ENCODE results near the gene MAP2.
A peak's percentile ranks its signal among the peaks of the same experiment; 100 is the strongest.

Gene MAP2

GRCh38 chr2:209523041-209523740 lies 99.3 kb downstream of the MAP2 start:
- H3K4me2 ChIP-seq: peak overlapping the region; percentile 89
- no peak overlapping the region for H3K4me3 ChIP-seq
- no peak for TF ChIP-seq Cebpa-rat (IDR thresholded peaks at IDR 0.05)
- no peaks in the 10 kb centered on the region for H4K20me1 ChIP-seq
- H3K27ac ChIP-seq: peak overlapping the region; percentile 52
- peaks cover 49% of the 10 kb centered on the region for H3K4me1 ChIP-seq
- no peaks in the 10 kb centered on the region for H3K27me3 ChIP-seq
- H3K36me3 ChIP-seq: no peaks in the 10 kb centered on the region
- H3K9me3 ChIP-seq: no peaks in the 10 kb centered on the region
- no peak overlapping the region for H3K9ac ChIP-seq

GRCh38 chr2:209523867-209524266 lies 100.0 kb downstream of the MAP2 start:
- no peaks in the 10 kb centered on the region for H4K20me1 ChIP-seq
- no peaks in the 10 kb centered on the region for H3K36me3 ChIP-seq
- H3K27ac ChIP-seq: peak overlapping the region; percentile 52
- TF ChIP-seq Cebpa-rat (IDR thresholded peaks at IDR 0.05): no peak
- no peak overlapping the region for H3K9ac ChIP-seq
- H3K9me3 ChIP-seq: no peaks in the 10 kb centered on the region
- no peak overlapping the region for H3K4me3 ChIP-seq
- no peaks in the 10 kb centered on the region for H3K27me3 ChIP-seq
- peaks cover 49% of the 10 kb centered on the region for H3K4me1 ChIP-seq
- H3K4me2 ChIP-seq: peak overlapping the region; percentile 89

GRCh38 chr2:209525331-209525730 lies 101.5 kb downstream of the MAP2 start:
- Histone ChIP-seq H3K27me3 (no peaks in the 10 kb centered on the region), H4K20me1 (no peaks in the 10 kb centered on the region), H3K36me3 (no peaks in the 10 kb centered on the region), H3K27ac (peak overlapping the region; percentile 85), H3K4me1 (peaks cover 49% of the 10 kb centered on the region), H3K9ac (peak overlapping the region; percentile 67; the same call in 1 of the 2 replicates), H3K9me3 (no peaks in the 10 kb centered on the region), H3K4me2 (peak overlapping the region; percentile 89), H3K4me3 (peak overlapping the region; percentile 50)
- no peak for TF ChIP-seq Cebpa-rat (IDR thresholded peaks at IDR 0.05)

- Histone ChIP-seq H3K9me3 (no peaks in the 10 kb centered on the region), H3K36me3 (no peaks in the 10 kb centered on the region), H3K4me3 (peak overlapping the region; percentile 50), H3K4me1 (peaks cover 49% of the 10 kb centered on the region), H3K27ac (peak overlapping the region; percentile 85), H3K27me3 (no peaks in the 10 kb centered on the region), H3K4me2 (peak overlapping the region; percentile 89), H4K20me1 (no peaks in the 10 kb centered on the region), H3K9ac (peak overlapping the region; percentile 63)
- TF ChIP-seq Cebpa-rat (IDR thresholded peaks at IDR 0.05): no peak
These were observed 102.0 kb downstream of the MAP2 start for GRCh38 chr2:209525834-209526281.

- Histone ChIP-seq H3K9ac (peak overlapping the region; percentile 63), H3K27ac (peak overlapping the region; percentile 85), H3K4me2 (peak overlapping the region; percentile 89), H3K27me3 (no peaks in the 10 kb centered on the region), H3K9me3 (no peaks in the 10 kb centered on the region), H3K4me3 (peak overlapping the region; percentile 50), H3K36me3 (no peaks in the 10 kb centered on the region), H4K20me1 (no peaks in the 10 kb centered on the region), H3K4me1 (peaks cover 49% of the 10 kb centered on the region)
- TF ChIP-seq Cebpa-rat (IDR thresholded peaks at IDR 0.05): no peak
These were observed 102.7 kb downstream of the MAP2 start for GRCh38 chr2:209526561-209526960.

- Histone ChIP-seq H3K27ac (no peak overlapping the region), H3K4me1 (peaks cover 37% of the 10 kb centered on the region), H3K9me3 (no peaks in the 10 kb centered on the region), H3K9ac (no peak overlapping the region), H4K20me1 (no peaks in the 10 kb centered on the region), H3K36me3 (no peaks in the 10 kb centered on the region), H3K27me3 (no peaks in the 10 kb centered on the region), H3K4me2 (no peak overlapping the region), H3K4me3 (no peak overlapping the region)
- TF ChIP-seq Cebpa-rat (IDR thresholded peaks at IDR 0.05): no peak
These were observed 105.7 kb downstream of the MAP2 start for GRCh38 chr2:209529579-209529978.

GRCh38 chr2:209532321-209532720 lies 108.5 kb downstream of the MAP2 start:
- H4K20me1 ChIP-seq: no peaks in the 10 kb centered on the region
- H3K27me3 ChIP-seq: no peaks in the 10 kb centered on the region
- no peaks in the 10 kb centered on the region for H3K9me3 ChIP-seq
- H3K4me3 ChIP-seq: no peak overlapping the region
- H3K4me1 ChIP-seq: peaks cover 14% of the 10 kb centered on the region
- H3K36me3 ChIP-seq: no peaks in the 10 kb centered on the region
- no peak overlapping the region for H3K9ac ChIP-seq
- H3K27ac ChIP-seq: no peak overlapping the region
- TF ChIP-seq Cebpa-rat (IDR thresholded peaks at IDR 0.05): no peak
- H3K4me2 ChIP-seq: no peak overlapping the region

GRCh38 chr2:209533391-209533790 lies 109.5 kb downstream of the MAP2 start:
- Histone ChIP-seq H3K4me2 (no peak overlapping the region), H3K27me3 (no peaks in the 10 kb centered on the region)

GRCh38 chr2:209534228-209534627 lies 110.4 kb downstream of the MAP2 start:
- H3K4me2 ChIP-seq: no peak overlapping the region
- H3K4me1 ChIP-seq: peaks cover 8% of the 10 kb centered on the region; the same call in 1 of the 2 replicates
- H4K20me1 ChIP-seq: no peaks in the 10 kb centered on the region
- no peak for TF ChIP-seq Cebpa-rat (IDR thresholded peaks at IDR 0.05)
- H3K9ac ChIP-seq: no peak overlapping the region
- H3K9me3 ChIP-seq: no peaks in the 10 kb centered on the region
- no peak overlapping the region for H3K27ac ChIP-seq
- no peak overlapping the region for H3K4me3 ChIP-seq
- H3K36me3 ChIP-seq: no peaks in the 10 kb centered on the region
- H3K27me3 ChIP-seq: no peaks in the 10 kb centered on the region

More at GRCh38 chr2:209533391-209533790, 109.5 kb downstream of the MAP2 start:
- Histone ChIP-seq H3K36me3 (no peaks in the 10 kb centered on the region), H4K20me1 (no peaks in the 10 kb centered on the region), H3K9ac (no peak overlapping the region), H3K27ac (no peak overlapping the region), H3K4me3 (no peak overlapping the region), H3K4me1 (peaks cover 8% of the 10 kb centered on the region; the same call in 1 of the 2 replicates), H3K9me3 (no peaks in the 10 kb centered on the region)
- no peak for TF ChIP-seq Cebpa-rat (IDR thresholded peaks at IDR 0.05)

- H3K9me3 ChIP-seq: peaks cover 13% of the 10 kb centered on the region
- H3K4me1 ChIP-seq: peaks cover 8% of the 10 kb centered on the region; the same call in 1 of the 2 replicates
- peaks cover 5% of the 10 kb centered on the region; the same call in 1 of the 2 replicates for H3K36me3 ChIP-seq
- no peaks in the 10 kb centered on the region for H3K27me3 ChIP-seq
- no peak for TF ChIP-seq Cebpa-rat (IDR thresholded peaks at IDR 0.05)
- H4K20me1 ChIP-seq: no peaks in the 10 kb centered on the region
- H3K4me2 ChIP-seq: no peak overlapping the region
- no peak overlapping the region for H3K9ac ChIP-seq
- no peak overlapping the region for H3K4me3 ChIP-seq
- no peak overlapping the region for H3K27ac ChIP-seq
These were observed 112.5 kb downstream of the MAP2 start for GRCh38 chr2:209536363-209536762.

Data from BLaER1 (cell line).